HG03432 (cell line): ENCODE data around the gene MTOR.
"Not testable (repeated sequence)": the region's sequence is repeated elsewhere in the genome, so short reads cannot be mapped to it uniquely, and the experiment has no call there.

Source experiments
- ATAC-seq: cut with Tn5 transposase; IDR thresholded peaks from one replicate; pipeline ENCODE4 v1.9.1; 2021; ENCODE audit warnings: mild to moderate bottlenecking, moderate library complexity; ENCODE audit not compliant: unreplicated experiment

The MTOR gene

DNA sequence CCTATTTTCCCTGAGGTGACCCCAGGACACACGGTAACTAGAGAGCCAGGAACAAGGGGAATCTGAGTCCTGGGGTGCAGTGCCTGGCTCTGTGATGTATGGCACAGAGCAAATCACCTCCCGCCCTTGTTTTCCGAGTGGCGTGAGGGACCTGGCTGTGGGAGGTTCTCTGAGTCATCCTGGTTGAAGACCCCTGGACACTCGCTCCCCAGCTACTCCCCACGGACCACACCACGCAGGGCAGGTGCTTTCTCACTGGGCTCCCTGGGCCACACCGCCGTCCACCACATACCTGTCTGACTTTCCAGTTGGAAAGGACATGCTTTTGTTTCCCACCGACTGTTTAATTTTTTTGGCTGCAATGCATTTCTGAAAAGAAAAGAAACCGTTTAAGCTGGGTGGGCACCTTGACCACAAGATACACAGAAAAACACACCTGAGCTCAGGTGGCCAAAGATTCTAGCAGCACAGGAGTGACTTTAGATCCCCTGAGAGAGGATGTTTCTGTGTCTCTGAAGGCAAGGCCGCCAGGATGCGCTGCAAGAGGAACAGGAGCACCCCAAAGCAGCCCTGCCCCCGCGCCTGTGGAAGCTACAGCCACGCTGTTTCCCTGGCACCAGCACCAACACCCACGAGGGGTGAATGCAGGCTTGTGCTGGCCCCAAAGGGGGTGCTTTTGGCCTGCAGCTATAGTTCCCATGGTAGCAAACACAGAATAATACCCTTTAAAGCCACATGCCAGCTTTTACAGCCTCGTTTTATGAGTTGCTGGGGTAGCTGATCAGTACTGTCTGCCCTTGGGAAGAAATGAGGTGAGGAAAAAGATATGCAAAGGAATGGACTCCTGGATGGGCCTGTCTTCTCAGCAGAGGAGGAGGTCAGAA, 194.4 kb downstream of the MTOR start:
- ATAC-seq = no peak

DNA sequence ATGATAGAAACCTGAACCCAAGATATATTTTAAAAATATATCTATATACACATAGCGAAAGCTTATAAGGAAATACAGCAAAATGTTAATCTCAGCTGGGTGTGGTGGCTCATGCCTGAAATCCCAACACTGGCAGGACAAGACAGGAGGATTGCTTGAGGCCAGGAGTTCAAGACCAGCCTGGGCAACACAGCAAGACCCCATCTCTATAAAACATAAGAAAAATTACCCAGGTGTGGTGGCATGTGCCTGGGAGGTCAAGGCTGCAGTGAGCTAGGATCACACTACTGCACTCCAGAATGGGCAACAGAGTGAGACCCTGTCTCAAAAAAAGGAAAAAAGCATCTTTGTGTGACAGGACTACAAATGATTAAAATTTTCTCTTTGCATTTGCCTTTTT, 196.6 kb downstream of the MTOR start:
- no peak for ATAC-seq

DNA sequence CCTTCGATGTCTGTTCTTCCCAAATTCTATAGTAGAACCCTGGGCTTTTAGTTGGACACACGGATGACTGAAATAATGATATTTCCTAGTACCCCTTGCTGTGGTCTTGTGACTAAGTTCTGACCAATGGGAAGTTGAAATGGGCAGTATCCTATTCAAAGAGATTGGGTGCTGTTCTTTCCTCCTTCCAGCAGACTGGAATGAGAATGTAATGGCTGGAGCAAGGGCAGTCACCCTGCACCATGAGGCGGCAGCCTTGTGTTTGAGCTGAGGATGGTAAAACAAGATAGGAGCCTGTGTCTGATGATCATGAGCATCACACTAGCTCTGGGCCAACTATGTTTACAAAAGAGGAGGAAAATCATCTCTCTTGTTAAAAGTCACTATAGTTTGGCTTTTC, 197.4 kb downstream of the MTOR start:
- ATAC-seq = no peak

DNA sequence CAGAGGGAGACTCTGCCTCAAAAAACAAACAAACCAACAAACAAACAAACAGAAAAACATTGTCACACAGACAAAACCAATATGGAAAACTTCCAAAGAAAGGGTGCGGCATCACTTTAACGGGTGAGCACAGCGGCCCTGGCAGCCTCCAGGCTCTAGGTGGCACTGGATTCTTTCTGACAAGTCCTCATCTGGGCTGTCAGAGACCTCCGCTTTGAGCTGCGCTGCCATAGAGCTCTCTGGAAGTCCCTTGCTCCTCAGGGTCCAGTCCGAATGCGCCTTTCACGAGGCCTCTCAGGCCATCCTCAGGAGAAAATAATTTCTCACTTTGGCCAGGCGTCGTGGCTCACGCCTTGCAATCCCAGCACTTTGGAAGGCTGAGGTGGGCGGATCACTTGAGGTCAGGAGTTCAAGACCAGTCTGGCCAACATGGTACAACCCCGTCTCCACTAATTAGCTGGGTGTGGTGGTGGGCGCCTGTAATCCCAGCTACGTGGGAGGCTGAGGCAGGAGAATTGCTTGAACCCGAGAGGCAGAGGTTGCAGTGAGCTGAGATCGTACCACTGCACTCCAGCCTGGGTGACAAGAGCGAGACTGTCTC, 198.3 kb downstream of the MTOR start:
- ATAC-seq = not testable (repeated sequence)

DNA sequence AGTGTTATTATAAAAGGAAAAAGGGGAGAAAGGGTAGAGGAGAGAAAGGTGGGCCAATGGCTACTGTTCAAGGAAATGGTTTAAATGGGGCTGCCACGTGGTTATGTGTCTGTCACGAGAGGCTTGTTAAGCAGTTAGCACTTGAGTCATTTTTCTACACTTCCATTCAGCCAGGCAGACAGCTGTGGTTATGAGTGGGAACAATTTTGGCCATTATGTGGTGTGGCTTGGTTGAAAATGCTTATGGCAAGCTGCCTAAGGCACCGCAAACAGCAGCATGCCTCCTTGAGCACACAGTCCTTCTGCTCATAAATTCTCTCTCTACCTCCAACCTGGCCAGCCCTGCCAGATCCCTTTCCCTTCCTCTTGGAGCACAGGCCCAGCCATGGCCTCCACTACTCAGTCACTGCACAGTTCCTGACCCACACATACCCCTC, 199.4 kb downstream of the MTOR start:
- ATAC-seq = peak; percentile 26

DNA sequence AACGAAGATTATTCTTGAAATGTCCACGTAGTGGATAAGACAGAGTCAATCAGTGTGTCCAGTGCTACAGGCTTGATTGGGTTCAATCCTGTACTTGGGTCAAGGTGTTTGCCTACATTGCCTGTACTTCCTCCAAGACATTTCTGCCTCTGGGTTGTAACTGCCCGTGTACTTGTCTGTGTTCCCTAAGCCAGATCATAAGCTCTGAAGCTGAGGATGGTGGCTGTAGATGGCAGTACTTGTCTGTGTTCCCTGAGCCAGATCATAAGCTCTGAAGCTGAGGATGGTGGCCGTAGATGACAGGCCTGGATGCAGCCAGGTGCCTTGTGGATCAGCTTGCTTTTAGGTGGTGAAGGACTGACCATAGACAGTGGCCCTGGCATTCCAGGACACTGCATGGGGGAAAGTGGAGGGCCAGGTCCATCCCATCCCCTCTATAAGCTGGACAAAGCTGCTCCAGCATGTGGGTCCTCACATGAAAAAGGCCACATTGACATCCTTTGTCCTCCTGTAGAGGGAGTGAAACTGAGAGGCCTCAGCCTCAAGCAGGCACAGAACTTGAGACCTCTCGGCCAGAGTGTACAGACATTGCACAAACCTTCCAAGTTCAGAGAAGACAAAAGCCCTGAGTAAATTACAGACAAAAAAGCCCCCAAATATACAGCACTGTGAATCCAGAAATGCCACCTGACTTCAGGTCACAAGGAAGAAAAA, 200.5 kb downstream of the MTOR start:
- ATAC-seq = no peak

DNA sequence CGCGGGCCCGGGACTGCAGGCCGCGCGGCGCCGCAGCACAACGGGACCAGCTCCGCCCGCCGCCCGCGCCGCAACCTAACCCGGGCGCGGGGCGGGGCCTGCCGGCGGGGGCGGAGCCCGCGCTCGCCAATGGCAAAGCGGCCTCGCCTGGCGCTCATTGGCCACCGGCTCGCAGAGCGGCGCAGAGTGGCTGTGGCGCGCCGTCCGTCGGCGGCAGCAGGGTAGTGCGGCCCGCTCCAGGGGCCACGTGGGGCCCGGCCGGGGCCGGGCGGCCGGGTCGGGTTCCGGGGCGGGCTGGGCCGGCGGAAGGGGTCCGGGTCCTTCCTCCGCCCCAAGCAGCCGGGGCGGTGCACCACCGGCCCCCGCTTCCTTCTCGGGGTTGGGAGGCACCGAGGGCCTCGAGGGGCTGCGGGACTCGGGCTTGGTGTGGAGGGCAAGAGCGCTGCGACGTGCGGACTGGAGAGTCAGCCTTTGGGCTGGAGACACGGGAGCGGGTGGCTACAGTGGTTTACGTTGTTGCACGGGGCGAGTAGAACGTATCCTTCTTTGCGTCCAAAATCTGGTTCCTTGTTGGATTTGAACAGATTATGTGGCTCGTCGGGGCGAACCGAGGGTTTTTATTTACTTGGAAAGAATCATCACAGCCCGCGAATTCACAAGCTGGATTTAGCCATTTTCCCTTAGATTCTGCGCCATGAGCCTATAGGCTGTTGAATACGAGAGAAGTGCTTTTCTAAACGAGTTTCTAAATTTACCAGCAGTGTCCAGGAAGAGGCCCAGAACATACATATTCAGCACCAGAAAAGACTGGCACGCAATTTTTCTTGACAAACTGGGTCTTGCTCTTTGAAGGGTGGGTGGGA, 202.2 kb downstream of the MTOR start, which contains the start of gene SRM:
SRM (minus strand) TSS at position 51 of the 863 bp plus-strand sequence. CDS start 75 bp downstream, outside the sequence.
- ATAC-seq = peak; percentile 90

DNA sequence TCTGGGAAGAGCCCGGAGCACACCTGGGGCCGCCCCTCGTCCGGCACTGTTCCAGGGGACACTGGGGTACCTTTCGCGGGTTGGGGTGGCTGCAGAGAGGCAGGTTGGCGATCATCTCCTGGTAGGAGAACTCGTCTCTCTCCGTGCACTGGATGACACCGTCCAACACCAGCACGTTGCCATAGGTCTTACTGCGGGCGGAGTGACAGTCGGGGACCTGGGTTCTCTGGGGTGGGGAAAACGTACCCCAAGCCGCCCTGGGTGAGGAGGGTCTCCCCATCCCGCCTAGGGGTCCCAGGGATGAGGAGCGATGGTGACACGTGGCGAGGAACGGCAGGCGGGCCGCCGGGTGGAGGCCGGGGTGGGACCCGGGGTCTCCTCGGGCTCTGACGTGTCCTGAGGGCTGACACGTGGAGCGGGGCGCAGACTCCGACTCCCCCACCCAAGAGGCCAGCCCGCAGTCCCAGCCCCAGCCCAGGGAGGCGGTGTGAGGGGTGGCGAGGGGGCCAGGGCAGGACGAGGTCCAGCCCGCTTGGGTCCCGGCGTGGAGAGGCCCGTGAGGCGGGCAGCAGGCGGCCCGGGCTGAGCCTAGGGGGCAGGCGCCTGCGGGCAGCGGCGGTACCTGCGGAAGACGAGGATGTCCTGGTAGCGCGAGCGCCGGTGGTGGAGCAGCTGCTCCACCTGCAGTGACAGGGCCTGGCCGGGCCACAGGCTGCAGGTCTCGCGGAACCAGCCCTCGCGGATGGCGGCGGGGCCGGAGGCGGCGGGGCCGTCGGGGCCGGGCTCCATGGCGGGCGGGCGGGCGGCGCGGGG, 203.0 kb downstream of the MTOR start:
- ATAC-seq = no peak

DNA sequence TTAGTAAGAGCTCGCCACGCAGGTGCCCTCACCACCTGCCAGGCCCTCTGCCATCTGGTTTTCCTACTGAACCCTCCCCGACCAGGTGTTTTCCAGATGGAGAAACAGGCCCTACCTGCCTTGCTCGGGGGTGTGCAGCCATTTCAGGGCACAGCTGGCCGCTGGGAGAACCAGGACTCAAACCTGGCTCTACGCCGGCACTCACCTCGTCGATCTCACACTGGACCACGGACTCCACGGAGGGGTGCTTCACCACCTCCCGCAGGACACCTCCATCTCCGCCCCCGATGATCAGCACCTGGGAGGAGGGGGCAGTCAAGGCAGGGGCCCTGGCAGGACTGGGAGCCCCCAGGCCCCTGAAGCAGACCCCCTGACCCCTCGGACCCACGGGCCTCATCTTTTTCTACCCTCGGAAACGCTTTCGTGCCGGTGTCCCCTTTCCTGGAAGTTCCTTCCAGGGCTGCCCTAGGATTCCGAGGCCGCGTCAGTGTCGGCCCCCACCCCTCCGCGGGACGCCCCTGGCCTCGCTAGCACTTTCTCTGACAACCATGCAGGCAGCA, 203.7 kb downstream of the MTOR start:
- ATAC-seq = no peak

DNA sequence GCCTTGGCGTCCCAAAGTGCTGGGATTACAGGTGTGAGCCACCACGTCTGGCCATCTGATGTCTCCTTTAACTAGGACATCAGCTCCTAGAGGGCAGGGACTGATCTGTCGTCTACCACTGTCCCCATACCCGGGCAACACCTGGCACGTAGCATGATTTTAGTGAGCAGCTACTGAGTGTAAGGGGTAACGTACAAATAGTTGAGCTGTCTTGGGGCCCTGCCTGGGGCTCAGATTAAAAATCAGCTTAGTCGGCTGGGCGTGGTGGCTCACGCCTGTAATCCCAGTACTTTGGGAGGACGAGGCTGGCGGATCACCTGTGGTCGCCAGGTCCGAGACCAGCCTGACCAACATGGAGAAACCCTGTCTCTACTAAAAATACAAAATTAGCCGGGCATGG, 204.3 kb downstream of the MTOR start:
- no peak for ATAC-seq

DNA sequence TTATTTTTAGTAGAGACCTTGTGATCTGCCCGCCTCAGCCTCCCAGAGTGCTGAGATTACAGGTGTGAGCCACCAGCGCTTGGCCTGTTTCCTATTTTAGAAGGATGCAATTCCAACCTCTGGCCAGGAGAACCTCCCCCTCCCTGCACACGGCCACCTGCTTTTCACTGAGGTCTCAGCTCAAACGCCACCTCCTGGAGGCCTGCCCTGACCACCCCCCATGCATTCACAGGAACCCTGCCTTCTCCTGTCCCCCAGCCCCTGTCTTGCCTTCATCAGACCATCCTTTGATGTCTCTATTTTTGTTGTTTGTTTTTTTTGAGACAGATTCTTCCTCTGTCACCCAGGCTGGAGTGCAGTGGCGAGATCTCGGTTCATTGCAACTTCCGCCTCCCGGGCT, 204.9 kb downstream of the MTOR start:
- no peak for ATAC-seq
